Stomach (tissue), 4 donors: ENCODE data around the gene MRPL27.
"Not testable (repeated sequence)": the region's sequence is repeated elsewhere in the genome, so short reads cannot be mapped to it uniquely, and the experiment has no call there.

ENCODE experiments used
- CTCF ChIP-seq, 7 experiments: fragments of 450-650 bp in 4 of 7; fragments of 200-600 bp in 3 of 7; sonication (generic) in 3 of 7; IDR thresholded peaks; one replicate each; pipeline ENCODE4 v1.5.1; 2016 to 2019; ENCODE audit warnings: antibody characterized with exemption in 7 of 7, control low read depth in 2 of 7, mild to moderate bottlenecking in 1 of 7
- EP300 ChIP-seq: sonication (generic); formaldehyde crosslinking; IDR thresholded peaks from one replicate; pipeline ENCODE4 v1.6.1; 2017; ENCODE audit warnings: antibody characterized with exemption
- POLR2A ChIP-seq, 4 donors: fragments of 450-650 bp; IDR thresholded peaks; one replicate each; pipeline ENCODE4 v1.6.1; 2016; ENCODE audit warnings: antibody characterized with exemption in 4 of 4, control low read depth in 2 of 4, mild to moderate bottlenecking in 1 of 4, moderate library complexity in 1 of 4
- POLR2AphosphoS5 ChIP-seq, 3 donors: sonication (generic); formaldehyde crosslinking; IDR thresholded peaks; one replicate each; pipeline ENCODE4 v1.6.1; 2016; ENCODE audit warnings: antibody characterized with exemption in 3 of 3

DNA sequence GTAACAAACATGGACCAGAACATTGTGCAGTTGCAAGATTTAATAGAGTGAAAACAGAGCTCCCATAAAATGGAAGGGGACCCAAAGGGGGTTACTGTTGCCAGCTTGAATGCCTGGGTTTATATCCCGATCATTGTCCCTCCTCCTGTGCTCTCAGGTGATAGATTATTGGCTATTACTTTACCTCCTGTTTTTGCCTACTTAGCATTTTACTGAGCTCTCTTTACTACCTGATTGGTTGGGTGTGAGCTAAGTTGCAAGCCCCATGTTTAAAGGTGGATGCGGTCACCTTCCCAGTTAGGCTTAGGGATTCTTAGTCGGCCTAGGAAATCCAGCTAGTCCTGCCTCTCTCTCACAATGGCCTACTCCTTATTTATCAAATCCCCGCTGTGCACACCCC, 32.4 kb upstream of the MRPL27 start:
- not testable (repeated sequence) for TF ChIP-seq CTCF (IDR thresholded peaks at IDR 0.05); POLR2A (IDR thresholded peaks at IDR 0.05); EP300; POLR2AphosphoS5 (IDR thresholded peaks at IDR 0.05)
